Brain pericyte (primary cell): ENCODE data around the gene OTUD3.
"Not testable (repeated sequence)": the region's sequence is repeated elsewhere in the genome, so short reads cannot be mapped to it uniquely, and the experiment has no call there.

Experiments
- DNase-seq: peaks from one replicate; pipeline ENCODE4 v3.0.0-alpha.2; 2012; ENCODE audit warnings: low read depth, low spot score

OTUD3 gene

GRCh38 chr1:19910650-19911049 is 28.5 kb downstream of the OTUD3 start:
- DNase-seq: no peak

GRCh38 chr1:19918057-19918456 is 35.9 kb downstream of the OTUD3 start:
- DNase-seq: peak; percentile 37

- DNase-seq: no peak
These were observed 38.0 kb downstream of the OTUD3 start for GRCh38 chr1:19920132-19920710.

GRCh38 chr1:19921310-19921709 is 39.1 kb downstream of the OTUD3 start:
- no peak for DNase-seq

- DNase-seq: no peak
These were observed 40.0 kb downstream of the OTUD3 start for GRCh38 chr1:19922015-19922688.

GRCh38 chr1:19923137-19923952 is 41.1 kb downstream of the OTUD3 start, which contains the start of gene PLA2G2E:
TSS of gene PLA2G2E (minus strand) at chr1:19923617. CDS start at chr1:19923559, 58 bp downstream.
- no peak for DNase-seq

GRCh38 chr1:19923953-19924346 is 41.8 kb downstream of the OTUD3 start:
- DNase-seq: no peak

GRCh38 chr1:19925342-19926070 is 43.3 kb downstream of the OTUD3 start:
- DNase-seq: no peak

GRCh38 chr1:19926296-19927129 is 44.3 kb downstream of the OTUD3 start:
- no peak for DNase-seq

GRCh38 chr1:19927130-19927421 is 44.9 kb downstream of the OTUD3 start:
- not testable (repeated sequence) for DNase-seq

GRCh38 chr1:19932866-19933265 is 50.7 kb downstream of the OTUD3 start:
- DNase-seq: no peak

- no peak for DNase-seq
These were observed 52.1 kb downstream of the OTUD3 start for GRCh38 chr1:19934336-19934735.

GRCh38 chr1:19936061-19936750 is 54.0 kb downstream of the OTUD3 start:
- no peak for DNase-seq

GRCh38 chr1:19938472-19938871 is 56.3 kb downstream of the OTUD3 start:
- DNase-seq: no peak

GRCh38 chr1:19940486-19941205 is 58.5 kb downstream of the OTUD3 start:
- no peak for DNase-seq

- DNase-seq: no peak
These were observed 59.0 kb downstream of the OTUD3 start for GRCh38 chr1:19941206-19941568.

GRCh38 chr1:19942088-19942487 is 59.9 kb downstream of the OTUD3 start:
- DNase-seq: no peak

- no peak for DNase-seq
These were observed 60.5 kb downstream of the OTUD3 start for GRCh38 chr1:19942657-19943056.

- no peak for DNase-seq
These were observed 63.7 kb downstream of the OTUD3 start for GRCh38 chr1:19945914-19946313.

GRCh38 chr1:19946331-19946751 is 64.1 kb downstream of the OTUD3 start:
- no peak for DNase-seq
